ENCODE data around the gene GCGR. TPM values are rescaled to one million over a fixed set of nuclear protein-coding genes. Genes with fewer than 3 reads are reported as not detected.

The GCGR gene
- total RNA-seq, 1 experiment from 2014 or later, result 1.4 TPM

GRCh38 chr17:81849457-81849856 is 45.5 kb downstream of the GCGR start:
- ATAC-seq (no peak), DNase-seq (ENCODE audit: low spot score) (no peak)
- Mint-ChIP-seq H3K36me3 (peaks cover 57% of the 10 kb centered on the region), H3K4me1 (no peaks in the 10 kb centered on the region), H3K9me3 (no peaks in the 10 kb centered on the region), H3K4me3 (no peak overlapping the region), H3K27me3 (ENCODE audit: low read depth) (no peaks in the 10 kb centered on the region), H3K27ac (no peak overlapping the region)
- POLR2A ChIA-PET, result no interaction called here
- CTCF ChIA-PET, result no interaction called here
- TF ChIP-seq PRRX2 (CRISPR knock-in tag; IDR thresholded peaks at IDR 0.05) (no peak), EMX1 (CRISPR knock-in tag; IDR thresholded peaks at IDR 0.05) (no peak), NFATC4 (CRISPR knock-in tag; IDR thresholded peaks at IDR 0.05) (no peak), TP53 (CRISPR knock-in tag; IDR thresholded peaks at IDR 0.05) (no peak), GTF2I (CRISPR knock-in tag; conservative IDR thresholded peaks at IDR 0.05) (no peak), ESRRA (CRISPR knock-in tag; IDR thresholded peaks at IDR 0.05; ENCODE audit: borderline replicate concordance) (no peak), SOX15 (CRISPR knock-in tag; IDR thresholded peaks at IDR 0.05) (no peak), FOXJ3 (CRISPR knock-in tag; IDR thresholded peaks at IDR 0.05; ENCODE audit: borderline replicate concordance) (no peak), E2F4 (CRISPR knock-in tag; IDR thresholded peaks at IDR 0.05; ENCODE audit: borderline replicate concordance, low read depth) (no peak), ZNF138 (CRISPR knock-in tag; conservative IDR thresholded peaks at IDR 0.05) (no peak), ZNF671 (CRISPR knock-in tag; IDR thresholded peaks at IDR 0.05) (no peak), FOXP1 (CRISPR knock-in tag; IDR thresholded peaks at IDR 0.05; ENCODE audit: borderline replicate concordance) (no peak), SP1 (CRISPR knock-in tag; conservative IDR thresholded peaks at IDR 0.05) (no peak), ELF4 (CRISPR knock-in tag; IDR thresholded peaks at IDR 0.05; ENCODE audit: low read depth) (no peak), USF2 (CRISPR knock-in tag; IDR thresholded peaks at IDR 0.05) (no peak)
- TF ChIP-seq, protein P1, sequence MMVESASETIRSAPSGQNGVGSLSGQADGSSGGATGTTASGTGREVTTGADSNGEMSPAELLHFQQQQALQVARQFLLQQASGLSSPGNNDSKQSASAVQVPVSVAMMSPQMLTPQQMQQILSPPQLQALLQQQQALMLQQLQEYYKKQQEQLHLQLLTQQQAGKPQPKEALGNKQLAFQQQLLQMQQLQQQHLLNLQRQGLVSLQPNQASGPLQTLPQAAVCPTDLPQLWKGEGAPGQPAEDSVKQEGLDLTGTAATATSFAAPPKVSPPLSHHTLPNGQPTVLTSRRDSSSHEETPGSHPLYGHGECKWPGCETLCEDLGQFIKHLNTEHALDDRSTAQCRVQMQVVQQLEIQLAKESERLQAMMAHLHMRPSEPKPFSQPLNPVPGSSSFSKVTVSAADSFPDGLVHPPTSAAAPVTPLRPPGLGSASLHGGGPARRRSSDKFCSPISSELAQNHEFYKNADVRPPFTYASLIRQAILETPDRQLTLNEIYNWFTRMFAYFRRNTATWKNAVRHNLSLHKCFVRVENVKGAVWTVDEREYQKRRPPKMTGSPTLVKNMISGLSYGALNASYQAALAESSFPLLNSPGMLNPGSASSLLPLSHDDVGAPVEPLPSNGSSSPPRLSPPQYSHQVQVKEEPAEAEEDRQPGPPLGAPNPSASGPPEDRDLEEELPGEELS (CRISPR knock-in tag; IDR thresholded peaks at IDR 0.05), result no peak
- TF ChIP-seq, protein P2, sequence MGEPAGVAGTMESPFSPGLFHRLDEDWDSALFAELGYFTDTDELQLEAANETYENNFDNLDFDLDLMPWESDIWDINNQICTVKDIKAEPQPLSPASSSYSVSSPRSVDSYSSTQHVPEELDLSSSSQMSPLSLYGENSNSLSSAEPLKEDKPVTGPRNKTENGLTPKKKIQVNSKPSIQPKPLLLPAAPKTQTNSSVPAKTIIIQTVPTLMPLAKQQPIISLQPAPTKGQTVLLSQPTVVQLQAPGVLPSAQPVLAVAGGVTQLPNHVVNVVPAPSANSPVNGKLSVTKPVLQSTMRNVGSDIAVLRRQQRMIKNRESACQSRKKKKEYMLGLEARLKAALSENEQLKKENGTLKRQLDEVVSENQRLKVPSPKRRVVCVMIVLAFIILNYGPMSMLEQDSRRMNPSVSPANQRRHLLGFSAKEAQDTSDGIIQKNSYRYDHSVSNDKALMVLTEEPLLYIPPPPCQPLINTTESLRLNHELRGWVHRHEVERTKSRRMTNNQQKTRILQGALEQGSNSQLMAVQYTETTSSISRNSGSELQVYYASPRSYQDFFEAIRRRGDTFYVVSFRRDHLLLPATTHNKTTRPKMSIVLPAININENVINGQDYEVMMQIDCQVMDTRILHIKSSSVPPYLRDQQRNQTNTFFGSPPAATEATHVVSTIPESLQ (CRISPR knock-in tag; IDR thresholded peaks at IDR 0.05), result no peak

DNA sequence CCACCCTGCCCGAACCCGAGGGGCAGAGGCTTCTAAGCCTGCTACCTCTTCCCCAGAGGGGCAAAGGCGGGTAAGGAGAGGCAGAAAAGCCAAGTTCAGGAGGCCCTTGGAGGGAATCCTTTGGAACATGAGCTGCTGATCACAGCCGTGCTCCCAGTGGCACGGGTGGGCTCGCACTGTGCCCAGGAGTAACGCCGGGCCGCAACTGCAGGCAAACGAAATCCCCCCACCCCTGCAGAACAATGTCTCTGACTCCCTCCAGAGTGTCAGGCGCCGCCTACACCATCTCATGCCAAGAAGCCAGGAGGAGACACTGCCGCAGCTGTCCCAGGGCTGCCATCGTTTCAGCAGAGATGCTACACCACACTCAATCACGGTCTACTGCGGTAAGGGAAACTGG is 47.5 kb downstream of the GCGR start:
- ChIA-PET CTCF (no interaction called here), POLR2A (no interaction called here)
- Mint-ChIP-seq H3K9me3 (no peaks in the 10 kb centered on the region), H3K27me3 (ENCODE audit: low read depth) (no peaks in the 10 kb centered on the region), H3K4me1 (no peaks in the 10 kb centered on the region), H3K27ac (no peak overlapping the region; the same call in 1 of the 2 replicates), H3K4me3 (no peak overlapping the region), H3K36me3 (peaks cover 54% of the 10 kb centered on the region)
- TF ChIP-seq ZNF281 (CRISPR knock-in tag; IDR thresholded peaks at IDR 0.05) (no peak), ESRRA (CRISPR knock-in tag; IDR thresholded peaks at IDR 0.05; ENCODE audit: borderline replicate concordance) (no peak), ZNF232 (CRISPR knock-in tag; IDR thresholded peaks at IDR 0.05) (no peak), AFF4 (CRISPR knock-in tag; IDR thresholded peaks at IDR 0.05; ENCODE audit: borderline replicate concordance) (no peak), E2F4 (CRISPR knock-in tag; IDR thresholded peaks at IDR 0.05; ENCODE audit: borderline replicate concordance, low read depth) (no peak), ZNF317 (CRISPR knock-in tag; IDR thresholded peaks at IDR 0.05; ENCODE audit: borderline replicate concordance, low read depth) (no peak)
- TF ChIP-seq, protein P3, sequence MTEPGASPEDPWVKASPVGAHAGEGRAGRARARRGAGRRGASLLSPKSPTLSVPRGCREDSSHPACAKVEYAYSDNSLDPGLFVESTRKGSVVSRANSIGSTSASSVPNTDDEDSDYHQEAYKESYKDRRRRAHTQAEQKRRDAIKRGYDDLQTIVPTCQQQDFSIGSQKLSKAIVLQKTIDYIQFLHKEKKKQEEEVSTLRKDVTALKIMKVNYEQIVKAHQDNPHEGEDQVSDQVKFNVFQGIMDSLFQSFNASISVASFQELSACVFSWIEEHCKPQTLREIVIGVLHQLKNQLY (CRISPR knock-in tag; IDR thresholded peaks at IDR 0.05), result no peak
- ATAC-seq, result no peak
- no peak for DNase-seq (ENCODE audit: low spot score)

Data from WTC11 (cell line).